GM12878 (cell line): ENCODE data around the gene FGFR4.

Source experiments
- GABPA ChIP-seq: IDR thresholded peaks from 2 replicates; pipeline ENCODE4 v1.6.1; 2014; ENCODE audit warnings: antibody characterized with exemption, low read depth, mild to moderate bottlenecking, inconsistent platforms
- POLR2A ChIP-seq: IDR thresholded peaks from 2 replicates; pipeline ENCODE4 v1.6.1; 2011; ENCODE audit warnings: low read depth, mild to moderate bottlenecking, low read length
- POLR2AphosphoS5 ChIP-seq: IDR thresholded peaks from 2 replicates; pipeline ENCODE4 v1.6.1; 2011; ENCODE audit warnings: mild to moderate bottlenecking, low read length, inconsistent platforms
- TF ChIP-seq, protein P1 (sequence below), 3 experiments: IDR thresholded peaks in 2 of 3; conservative IDR thresholded peaks in 1 of 3; 2 replicates each; pipeline ENCODE4 v1.5.1; 2011; ENCODE audit warnings: low read depth in 3 of 3, low read length in 3 of 3, mild to moderate bottlenecking in 3 of 3, control low read depth in 2 of 3, moderate library complexity in 2 of 3, inconsistent platforms in 1 of 3, mixed read lengths in 1 of 3; ENCODE audit not compliant: control insufficient read depth in 2 of 3, insufficient read depth in 1 of 3; ENCODE audit errors: extremely low read depth in 1 of 3

DNA sequence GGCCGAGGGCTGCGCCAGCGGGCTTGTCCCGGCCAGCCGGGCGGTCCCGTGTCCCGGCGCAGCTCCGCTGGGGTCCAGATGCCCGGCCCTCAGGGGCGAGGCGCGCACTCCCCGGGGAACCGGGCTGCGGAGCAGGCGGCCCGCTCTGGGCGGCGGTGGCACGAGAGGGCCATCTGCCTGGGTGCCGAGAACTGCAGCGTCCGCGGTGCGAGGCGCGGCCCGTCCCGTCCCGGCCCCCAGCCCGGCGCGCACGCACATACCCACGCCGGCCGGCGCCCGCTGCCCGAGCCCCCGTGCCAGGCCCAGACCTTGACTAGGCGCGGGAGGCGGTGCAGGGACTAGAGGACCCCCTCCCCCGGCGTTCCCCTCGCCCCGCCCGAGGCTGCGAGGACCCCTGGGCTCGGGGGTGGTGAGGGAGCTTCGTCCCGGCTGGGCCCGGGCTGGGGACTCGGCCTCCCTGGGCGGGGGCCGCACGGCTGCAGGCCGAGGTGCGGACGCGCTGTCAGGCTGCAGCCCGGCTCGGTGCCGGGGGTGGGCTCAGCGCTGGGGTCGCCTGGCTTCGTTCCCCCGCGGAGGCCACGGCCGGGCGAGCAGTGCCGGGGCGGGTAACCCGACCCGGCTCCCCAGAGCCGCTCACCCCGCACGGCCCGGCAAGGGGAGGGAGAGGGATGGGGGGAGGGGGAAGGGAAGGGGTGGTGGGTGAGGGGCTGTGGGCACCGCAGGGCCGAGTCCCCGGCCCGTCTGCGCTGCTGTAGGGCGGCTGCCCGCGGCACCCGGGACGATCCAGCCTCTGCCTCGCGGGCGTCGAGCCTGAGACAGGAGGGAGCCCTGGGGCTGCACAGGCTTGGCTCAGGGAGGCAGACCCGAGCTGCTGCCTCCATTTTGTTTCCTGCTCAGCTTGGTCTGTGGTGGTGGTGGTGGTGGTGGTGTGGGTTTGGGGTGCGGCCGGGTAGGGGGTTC, 45.7 kb downstream of the FGFR4 start:
- TF ChIP-seq, protein P1, sequence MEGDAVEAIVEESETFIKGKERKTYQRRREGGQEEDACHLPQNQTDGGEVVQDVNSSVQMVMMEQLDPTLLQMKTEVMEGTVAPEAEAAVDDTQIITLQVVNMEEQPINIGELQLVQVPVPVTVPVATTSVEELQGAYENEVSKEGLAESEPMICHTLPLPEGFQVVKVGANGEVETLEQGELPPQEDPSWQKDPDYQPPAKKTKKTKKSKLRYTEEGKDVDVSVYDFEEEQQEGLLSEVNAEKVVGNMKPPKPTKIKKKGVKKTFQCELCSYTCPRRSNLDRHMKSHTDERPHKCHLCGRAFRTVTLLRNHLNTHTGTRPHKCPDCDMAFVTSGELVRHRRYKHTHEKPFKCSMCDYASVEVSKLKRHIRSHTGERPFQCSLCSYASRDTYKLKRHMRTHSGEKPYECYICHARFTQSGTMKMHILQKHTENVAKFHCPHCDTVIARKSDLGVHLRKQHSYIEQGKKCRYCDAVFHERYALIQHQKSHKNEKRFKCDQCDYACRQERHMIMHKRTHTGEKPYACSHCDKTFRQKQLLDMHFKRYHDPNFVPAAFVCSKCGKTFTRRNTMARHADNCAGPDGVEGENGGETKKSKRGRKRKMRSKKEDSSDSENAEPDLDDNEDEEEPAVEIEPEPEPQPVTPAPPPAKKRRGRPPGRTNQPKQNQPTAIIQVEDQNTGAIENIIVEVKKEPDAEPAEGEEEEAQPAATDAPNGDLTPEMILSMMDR (IDR thresholded peaks at IDR 0.05 in 2 of 3, conservative IDR thresholded peaks at IDR 0.05 in 1 of 3; ENCODE audit: control insufficient read depth in 2 of 3, extremely low read depth in 1 of 3, insufficient read depth in 1 of 3, low read depth in 3 of 3, low read length in 3 of 3): no peak
- no peak for TF ChIP-seq POLR2A
- TF ChIP-seq POLR2AphosphoS5: no peak
- TF ChIP-seq GABPA: no peak
